DMS79 treated with DMSO at 0.1 percent for 48 hours (cell line): Measurements from ENCODE around the gene BLTP2.
"Not testable (repeated sequence)": the region's sequence is repeated elsewhere in the genome, so short reads cannot be mapped to it uniquely, and the experiment has no call there.

Experiments used
- DNase-seq: peaks from one replicate; lab custom pipeline; 2025; lab: John Stamatoyannopoulos, UW

BLTP2 gene

DNA sequence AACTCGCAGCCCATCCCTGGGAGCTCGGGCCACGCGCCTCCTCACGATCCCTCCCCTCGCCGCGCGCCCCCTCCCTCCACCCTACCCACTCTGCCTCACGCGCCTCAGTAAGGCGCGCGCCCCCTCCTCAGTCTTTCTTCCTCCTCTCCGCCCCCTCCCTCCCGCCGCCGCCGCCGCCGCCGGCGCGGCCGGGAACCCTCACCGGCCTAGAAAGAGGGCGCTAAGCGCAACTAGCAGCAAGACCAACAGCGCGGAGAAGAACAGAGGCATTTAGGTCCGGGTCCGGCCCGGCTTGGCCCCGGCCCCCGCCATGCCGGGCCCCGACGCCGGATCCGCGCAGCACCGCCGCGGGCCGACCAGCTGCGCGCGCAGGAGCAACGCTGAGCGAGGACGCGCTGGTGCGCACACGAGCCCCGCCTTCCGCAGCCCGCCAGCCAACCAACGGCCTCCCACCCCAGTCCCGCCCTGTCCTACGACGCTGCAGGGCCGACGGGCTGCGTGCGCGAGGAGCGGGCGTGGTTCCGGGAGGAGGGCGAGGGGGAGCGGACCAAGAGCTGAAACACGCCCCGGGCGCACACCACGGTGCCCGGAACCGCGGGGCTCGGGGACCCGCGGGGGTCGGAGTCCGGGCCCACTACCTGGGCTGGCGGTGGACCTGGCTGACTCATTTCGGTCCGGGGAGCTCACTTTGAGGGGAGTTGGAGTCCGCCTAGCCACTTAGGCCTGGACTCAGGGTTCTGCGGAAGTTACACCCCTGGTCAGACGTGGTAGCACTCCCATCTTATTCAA is at the start of gene BLTP2:
BLTP2 (minus strand) TSS at position 372 of the 789 bp plus-strand sequence; CDS start at position 270, 102 bp downstream.
- DNase-seq: peak; percentile 87

GRCh38 chr17:28693869-28694268 is 48.9 kb upstream of the BLTP2 start:
- DNase-seq: no peak

DNA sequence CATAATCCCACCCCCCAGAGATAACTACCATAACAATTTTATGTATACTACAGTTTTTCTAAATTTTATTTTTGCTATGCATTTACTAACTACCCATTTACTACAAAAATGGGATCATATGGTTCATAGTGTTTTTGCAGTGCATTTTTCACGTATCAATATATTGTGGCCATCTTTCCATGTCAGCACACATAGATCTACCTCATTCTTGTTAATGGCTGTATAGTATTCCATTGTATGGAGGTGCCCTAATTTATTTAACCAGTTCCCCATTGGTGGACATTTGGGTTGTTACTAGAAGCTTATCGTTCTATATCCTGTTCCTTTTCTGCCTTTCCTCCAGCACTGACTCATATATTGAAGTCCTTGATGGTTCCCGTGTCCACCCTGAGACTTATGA is 44.1 kb upstream of the BLTP2 start:
- no peak for DNase-seq

DNA sequence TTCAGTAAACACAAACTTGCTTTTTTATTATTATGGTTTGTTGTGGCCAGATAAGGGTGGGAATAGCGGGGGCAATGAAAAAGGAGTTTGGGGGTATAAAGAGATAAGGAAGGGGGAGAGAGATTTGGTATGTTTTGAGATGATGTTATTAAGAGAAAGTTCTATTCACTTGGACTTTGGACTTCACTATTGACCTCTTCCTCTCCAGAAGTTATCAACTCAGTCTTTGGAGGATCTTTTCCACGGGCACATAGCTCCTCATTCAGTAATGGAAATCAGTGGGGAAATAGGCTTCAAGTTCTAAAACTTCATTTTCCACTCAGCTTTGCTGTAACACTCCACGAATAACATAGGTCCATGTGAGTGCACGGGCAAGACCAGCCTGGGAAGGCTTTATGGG is 43.5 kb upstream of the BLTP2 start:
- no peak for DNase-seq

- DNase-seq: no peak
Measured at GRCh38 chr17:28686296-28686695, 41.3 kb upstream of the BLTP2 start.

GRCh38 chr17:28685366-28685765 is 40.4 kb upstream of the BLTP2 start:
- DNase-seq: no peak

DNA sequence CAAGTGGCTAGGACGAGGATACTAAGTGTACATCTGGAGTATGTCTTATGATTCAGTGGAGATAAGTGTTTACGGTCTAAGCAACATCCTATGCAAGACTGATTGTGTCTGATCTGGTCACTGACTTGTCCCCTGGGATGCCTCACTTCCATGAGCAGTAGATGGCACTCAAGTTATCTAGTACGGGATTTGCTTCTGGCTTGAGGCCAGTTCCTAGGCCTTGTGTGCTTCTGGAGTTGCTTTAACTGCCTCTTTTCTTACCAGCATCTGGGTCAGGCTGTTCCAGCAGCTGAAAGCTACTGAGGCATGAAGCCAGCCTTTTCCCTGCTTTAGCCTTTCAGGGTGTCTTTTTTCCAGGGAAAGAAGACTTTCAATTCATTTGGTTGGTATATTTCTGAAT is 40.0 kb upstream of the BLTP2 start:
- DNase-seq: peak; percentile 98

GRCh38 chr17:28682655-28683054 is 37.7 kb upstream of the BLTP2 start:
- no peak for DNase-seq

DNA sequence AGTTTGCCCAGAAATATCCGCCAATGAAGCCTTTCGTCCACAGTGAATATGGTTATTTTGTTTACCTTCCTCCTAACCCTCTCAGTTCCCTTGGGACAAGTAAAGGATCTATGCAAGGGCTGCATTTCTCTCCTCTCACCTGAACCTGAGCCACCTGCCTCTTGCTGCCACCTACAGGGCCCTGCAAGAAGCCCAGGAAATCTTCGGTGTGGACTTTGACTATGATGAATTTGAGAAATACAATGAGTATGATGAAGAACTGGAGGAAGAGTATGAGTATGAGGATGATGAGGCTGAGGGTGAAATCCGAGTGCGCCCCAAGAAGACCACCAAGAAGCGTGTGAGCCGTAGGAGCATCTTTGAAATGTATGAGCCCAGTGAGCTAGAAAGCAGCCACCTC is 31.0 kb upstream of the BLTP2 start:
- DNase-seq: no peak

DNA sequence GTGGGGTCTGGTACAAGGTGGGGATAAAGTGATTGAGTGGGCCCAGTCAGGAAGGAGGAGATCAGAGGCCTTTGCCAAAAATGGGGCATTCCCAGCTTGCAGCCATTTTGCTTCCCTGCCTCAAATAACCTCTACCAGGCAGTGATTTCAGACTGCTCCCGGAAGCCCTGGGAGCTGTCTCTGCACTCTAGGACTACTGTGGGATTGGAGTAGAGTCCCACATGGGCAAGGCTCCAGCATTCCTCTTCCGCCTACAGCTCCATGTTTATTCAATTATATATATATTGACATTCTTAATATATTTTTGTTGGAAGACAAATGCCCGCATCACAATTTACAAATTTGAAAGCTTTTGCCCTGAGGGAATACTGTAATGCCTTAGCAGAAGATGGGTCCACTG is 30.5 kb upstream of the BLTP2 start:
- DNase-seq: no peak

DNA sequence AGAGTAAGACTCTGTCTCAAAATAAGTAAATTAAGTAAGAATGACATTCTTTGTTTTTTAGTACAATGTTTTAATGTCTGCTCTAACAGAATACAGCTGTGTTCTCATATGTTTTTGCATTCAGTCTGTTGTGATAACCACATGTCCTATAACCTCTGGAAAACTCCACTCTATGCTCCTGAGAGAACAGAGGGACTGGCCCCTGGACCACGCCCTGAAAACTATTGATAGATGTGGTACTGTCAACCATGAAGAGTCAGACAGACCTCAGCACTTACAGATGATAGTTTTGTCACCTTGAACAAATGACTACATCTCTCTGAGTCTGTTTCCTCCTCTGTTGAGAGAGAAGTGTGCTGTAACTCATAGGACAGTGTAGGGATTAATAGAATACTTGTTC is 25.0 kb upstream of the BLTP2 start:
- DNase-seq: no peak

GRCh38 chr17:28667870-28668269 is 22.9 kb upstream of the BLTP2 start:
- no peak for DNase-seq

GRCh38 chr17:28665994-28666393 is 21.0 kb upstream of the BLTP2 start:
- DNase-seq: no peak

- DNase-seq: no peak
Measured at GRCh38 chr17:28663723-28664122, 18.8 kb upstream of the BLTP2 start.

DNA sequence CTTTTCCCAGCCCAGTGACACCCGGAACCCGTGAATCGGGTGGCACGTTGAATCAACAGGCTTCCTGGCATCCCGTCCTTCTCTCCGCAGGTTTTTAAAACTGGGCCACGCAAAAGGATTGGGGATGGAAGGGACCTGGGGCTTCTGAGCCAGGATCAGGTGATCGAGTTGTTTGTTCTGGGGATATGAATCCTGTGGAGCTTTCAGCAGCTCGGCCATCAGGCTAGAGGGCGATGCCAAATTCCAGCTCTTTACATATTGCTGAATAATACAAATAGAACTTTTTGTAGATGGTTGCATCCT is 17.5 kb upstream of the BLTP2 start:
- DNase-seq: peak; percentile 27

DNA sequence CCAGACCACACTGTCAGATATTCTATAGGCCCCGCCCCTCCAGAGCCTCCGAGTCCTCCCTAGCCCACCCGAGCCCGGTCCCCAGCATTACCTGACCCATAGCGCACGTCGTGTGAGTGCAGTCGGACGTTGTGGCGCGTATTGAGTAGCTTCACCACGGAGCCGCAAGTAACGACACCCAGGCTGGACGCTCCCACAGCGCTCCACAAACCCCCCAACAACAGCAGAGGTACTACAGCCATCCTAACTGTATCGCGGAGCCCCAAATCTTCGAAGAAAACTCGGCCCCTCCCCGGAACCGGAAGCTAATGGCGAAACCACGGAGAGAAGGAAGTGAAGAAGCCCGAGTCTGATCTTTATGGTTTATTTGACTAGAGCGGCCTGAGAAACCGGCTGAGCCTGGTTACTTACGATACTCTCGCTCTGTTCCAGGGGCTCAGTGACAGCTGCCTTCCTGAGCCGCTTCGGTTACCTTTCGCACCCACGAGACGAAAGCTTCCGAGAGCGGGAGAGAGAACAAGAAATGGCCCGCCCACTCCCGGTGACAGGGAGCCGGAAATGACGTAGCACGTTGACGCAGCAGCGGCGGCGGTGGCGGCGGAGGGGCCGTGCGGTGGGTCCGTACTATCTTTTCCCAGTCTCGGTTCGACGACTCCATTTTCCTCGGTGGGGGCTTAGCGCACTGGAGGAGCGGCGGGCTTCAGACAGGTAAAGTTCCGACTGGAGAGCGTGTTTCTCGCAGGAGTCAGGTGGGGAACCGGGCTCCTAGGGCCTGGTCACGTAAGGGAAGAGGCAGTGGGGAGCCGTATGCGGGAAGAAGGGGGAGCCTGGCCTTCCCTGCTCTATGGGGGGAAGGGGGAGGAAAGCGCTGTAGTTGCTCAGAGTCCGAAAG is 16.9 kb upstream of the BLTP2 start, which contains the start of the genes SDF2 and SUPT6H:
SDF2 (minus strand) TSS at position 272 of the 892 bp plus-strand sequence; CDS start at position 242, 30 bp downstream.
SUPT6H (plus strand) TSS at position 571 of the 892 bp plus-strand sequence. CDS start 11,197 bp downstream, outside the sequence.
- peak; percentile 95 for DNase-seq

GRCh38 chr17:28659497-28659881 is 14.5 kb upstream of the BLTP2 start:
- DNase-seq: not testable (repeated sequence)

- DNase-seq: not testable (repeated sequence)
Measured at GRCh38 chr17:28658766-28659496, 14.0 kb upstream of the BLTP2 start.

- DNase-seq: not testable (repeated sequence)
Measured at GRCh38 chr17:28658342-28658741, 13.4 kb upstream of the BLTP2 start.

GRCh38 chr17:28657756-28658155 is 12.8 kb upstream of the BLTP2 start:
- DNase-seq: no peak

DNA sequence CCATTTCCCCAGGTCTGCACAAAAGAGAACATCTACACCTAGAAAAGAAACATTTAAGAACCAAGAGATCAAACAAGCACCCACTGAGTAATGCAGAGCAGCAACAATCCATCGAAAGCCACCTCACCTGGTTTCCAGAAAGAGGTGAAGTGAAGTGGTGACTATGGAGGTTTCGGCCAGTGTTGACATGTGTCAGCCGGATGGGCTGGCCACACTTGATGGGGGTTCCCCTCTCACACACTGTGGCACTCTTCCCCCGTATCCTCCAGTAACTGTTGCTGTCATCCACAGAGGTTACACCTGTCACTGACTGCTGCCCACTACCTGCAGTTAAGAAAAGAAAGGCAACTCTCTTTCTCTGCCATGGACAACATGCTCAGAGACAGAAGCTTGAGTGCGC is 10.2 kb upstream of the BLTP2 start:
- no peak for DNase-seq

DNA sequence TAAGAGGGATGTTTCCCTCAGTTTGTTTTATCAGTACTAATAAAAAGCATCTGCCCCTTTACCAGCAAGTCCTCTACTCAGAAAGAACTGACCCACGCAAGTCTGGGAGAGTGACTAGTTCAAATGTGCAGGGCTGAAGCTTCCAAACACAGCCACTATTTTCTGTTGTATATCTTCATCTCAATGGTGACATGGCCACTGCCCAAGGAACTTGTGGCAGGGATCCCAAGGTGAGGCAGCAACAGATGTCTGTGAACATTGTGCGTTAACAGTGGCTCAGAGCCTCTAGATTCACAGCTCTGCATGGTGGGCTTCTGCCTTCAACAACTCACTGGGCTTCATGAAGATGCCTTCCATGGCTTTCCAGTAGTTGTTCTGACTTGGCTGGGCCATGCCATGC is 3.7 kb upstream of the BLTP2 start:
- no peak for DNase-seq
